Ishikawa (cell line): ENCODE data around the gene ARID1B.

Source experiments
- CEBPB ChIP-seq: IDR thresholded peaks from 2 replicates; pipeline ENCODE4 v1.6.1; 2012
- CREB1 ChIP-seq: IDR thresholded peaks from 2 replicates; pipeline ENCODE4 v1.6.1; 2012; ENCODE audit warnings: low read depth
- EGR1 ChIP-seq: IDR thresholded peaks from 2 replicates; pipeline ENCODE4 v1.6.1; 2012
- EP300 ChIP-seq: IDR thresholded peaks from 2 replicates; pipeline ENCODE4 v1.6.1; 2012; ENCODE audit warnings: borderline replicate concordance
- FOXM1 ChIP-seq: IDR thresholded peaks from 2 replicates; pipeline ENCODE4 v1.6.1; 2012; ENCODE audit warnings: low read depth, borderline replicate concordance
- MAX ChIP-seq: IDR thresholded peaks from 2 replicates; pipeline ENCODE4 v1.6.1; 2012
- NFIC ChIP-seq: IDR thresholded peaks from 2 replicates; pipeline ENCODE4 v1.6.1; 2012
- RAD21 ChIP-seq: IDR thresholded peaks from 2 replicates; pipeline ENCODE4 v1.6.1; 2012; ENCODE audit warnings: low read depth
- REST ChIP-seq: IDR thresholded peaks from 2 replicates; pipeline ENCODE4 v1.6.1; 2012; ENCODE audit warnings: low read depth, mild to moderate bottlenecking
- TAF1 ChIP-seq: IDR thresholded peaks from 2 replicates; pipeline ENCODE4 v1.6.1; 2012; ENCODE audit warnings: low read depth, mild to moderate bottlenecking
- TCF12 ChIP-seq: IDR thresholded peaks from 2 replicates; pipeline ENCODE4 v1.6.1; 2012; ENCODE audit warnings: low read depth
- TEAD4 ChIP-seq: IDR thresholded peaks from 2 replicates; pipeline ENCODE4 v1.6.1; 2012
- USF1 ChIP-seq: IDR thresholded peaks from 2 replicates; pipeline ENCODE4 v1.6.1; 2012
- YY1 ChIP-seq: IDR thresholded peaks from 2 replicates; pipeline ENCODE4 v1.6.1; 2012; ENCODE audit warnings: low read depth
- ZBTB7A ChIP-seq: IDR thresholded peaks from 2 replicates; pipeline ENCODE4 v1.6.1; 2012; ENCODE audit warnings: low read depth

ARID1B gene

GRCh38 chr6:157072128-157072527 lies 294.9 kb downstream of the ARID1B start:
- TF ChIP-seq FOXM1 = no peak
- TF ChIP-seq EGR1 = no peak
- no peak for TF ChIP-seq MAX
- TF ChIP-seq CREB1 = no peak
- no peak for TF ChIP-seq REST
- TF ChIP-seq ZBTB7A = no peak
- TF ChIP-seq EP300 = no peak
- no peak for TF ChIP-seq TEAD4
- no peak for TF ChIP-seq YY1
- no peak for TF ChIP-seq RAD21
- no peak for TF ChIP-seq CEBPB
- no peak for TF ChIP-seq TAF1
- TF ChIP-seq NFIC = no peak
- TF ChIP-seq USF1 = no peak
- TF ChIP-seq TCF12 = no peak

- no peak for TF ChIP-seq EGR1
- TF ChIP-seq TAF1 = no peak
- TF ChIP-seq MAX = no peak
- TF ChIP-seq ZBTB7A = no peak
- TF ChIP-seq FOXM1 = no peak
- no peak for TF ChIP-seq NFIC
- TF ChIP-seq USF1 = no peak
- TF ChIP-seq CREB1 = no peak
- TF ChIP-seq REST = no peak
- no peak for TF ChIP-seq EP300
- no peak for TF ChIP-seq TCF12
- TF ChIP-seq TEAD4 = no peak
- TF ChIP-seq RAD21 = no peak
- no peak for TF ChIP-seq YY1
- no peak for TF ChIP-seq CEBPB
Observed at GRCh38 chr6:157073596-157073995, 296.4 kb downstream of the ARID1B start.

- no peak for TF ChIP-seq FOXM1
- TF ChIP-seq TEAD4 = no peak
- no peak for TF ChIP-seq YY1
- TF ChIP-seq MAX = no peak
- TF ChIP-seq TCF12 = no peak
- no peak for TF ChIP-seq CREB1
- no peak for TF ChIP-seq ZBTB7A
- no peak for TF ChIP-seq NFIC
- TF ChIP-seq TAF1 = no peak
- TF ChIP-seq EP300 = no peak
- TF ChIP-seq USF1 = no peak
- TF ChIP-seq RAD21 = no peak
- no peak for TF ChIP-seq EGR1
- TF ChIP-seq CEBPB = no peak
- TF ChIP-seq REST = no peak
Observed at GRCh38 chr6:157074969-157075368, 297.8 kb downstream of the ARID1B start.
